Osteoblast (primary cell): ENCODE results near the gene KERA. TPM values are rescaled to one million over a fixed set of nuclear protein-coding genes. Genes with fewer than 3 reads are reported as not detected.
A peak's percentile ranks its signal among the peaks of the same experiment; 100 is the strongest.

ENCODE experiments used
- DNase-seq: peaks from one replicate; pipeline ENCODE4 v3.0.0; 2011; ENCODE audit warnings: low spot score, mixed read lengths; ENCODE audit not compliant: insufficient read length; ENCODE audit errors: missing footprints
- H2AFZ ChIP-seq: 2 replicates; pipeline ENCODE4 v1.6.0; 2011; ENCODE audit warnings: mild to moderate bottlenecking, low read length
- H3K27ac ChIP-seq: 2 replicates; pipeline ENCODE4 v1.5.1; 2011; ENCODE audit warnings: mild to moderate bottlenecking, low read depth, low read length, moderate library complexity
- H3K27me3 ChIP-seq: 2 replicates; pipeline ENCODE4 v1.6.0; 2012; ENCODE audit warnings: mild to moderate bottlenecking, control low read depth, inconsistent platforms, low read length, moderate library complexity; ENCODE audit not compliant: insufficient read depth
- H3K36me3 ChIP-seq: 2 replicates; pipeline ENCODE4 v1.5.1; 2011; ENCODE audit warnings: mild to moderate bottlenecking, low read length, control low read depth, moderate library complexity; ENCODE audit not compliant: insufficient read depth
- H3K4me1 ChIP-seq: 2 replicates; pipeline ENCODE4 v1.5.1; 2011; ENCODE audit warnings: mild to moderate bottlenecking, low read length, control low read depth, moderate library complexity; ENCODE audit not compliant: insufficient read depth
- H3K4me2 ChIP-seq: 2 replicates; pipeline ENCODE4 v1.6.0; 2011; ENCODE audit warnings: mild to moderate bottlenecking, low read length; ENCODE audit not compliant: insufficient read depth
- H3K4me3 ChIP-seq: fragments of 200-600 bp; sonication (generic); 3 replicates; pipeline ENCODE4 v1.5.1; 2012; ENCODE audit warnings: mild to moderate bottlenecking, low read length, inconsistent platforms; ENCODE audit not compliant: insufficient read depth
- H3K79me2 ChIP-seq: 2 replicates; pipeline ENCODE4 v1.6.0; 2012; ENCODE audit warnings: mild to moderate bottlenecking, low read length, control low read depth, inconsistent platforms; ENCODE audit not compliant: insufficient read depth
- H3K9me3 ChIP-seq: 2 replicates; pipeline ENCODE4 v1.5.1; 2011; ENCODE audit warnings: low read depth, low read length, control low read depth
- H4K20me1 ChIP-seq: 2 replicates; pipeline ENCODE4 v1.6.0; 2012; ENCODE audit warnings: mild to moderate bottlenecking, low read length, control low read depth; ENCODE audit not compliant: insufficient read depth
- total RNA-seq: library from RNA; depleted of rRNA; stranded (reverse); fragments of >200 nt; gene quantifications from 2 replicates; pipeline ENCODE4 v1.2.3, GENCODE V29; 2012
- TF ChIP-seq, protein P1 (sequence below): IDR thresholded peaks from 2 replicates; pipeline ENCODE4 v1.5.1; 2011; ENCODE audit warnings: mild to moderate bottlenecking, low read depth, low read length, moderate library complexity; ENCODE audit errors: extremely low read depth

Gene KERA
- total RNA-seq, 1 donor: not detected

DNA sequence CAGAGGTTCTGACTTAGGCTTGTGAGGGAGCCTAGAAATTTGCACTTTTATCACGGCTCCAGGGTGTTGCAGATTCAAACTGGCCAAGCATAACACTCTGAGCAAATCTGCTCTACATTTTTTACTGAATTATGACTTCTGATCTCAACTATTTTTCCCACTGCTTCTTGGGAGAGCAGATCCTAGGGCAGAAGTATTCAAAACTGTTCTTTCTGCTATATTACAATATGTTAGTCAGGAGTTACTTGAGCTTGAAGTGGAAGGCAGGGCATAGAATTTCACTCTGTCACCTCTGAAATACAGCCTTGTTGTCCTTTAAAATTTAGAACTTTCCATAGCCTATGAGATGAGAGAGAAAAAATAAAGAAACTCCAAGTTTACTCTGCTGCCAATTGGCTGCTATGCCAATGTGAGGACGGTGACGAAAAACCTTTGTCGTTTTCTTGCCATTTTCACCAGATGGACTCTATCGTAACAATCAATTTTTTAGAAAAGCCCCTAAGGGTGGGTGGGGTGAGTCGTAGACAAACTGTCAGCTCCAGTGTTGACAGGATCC is 16.4 kb upstream of the KERA start:
- no peaks in the 10 kb centered on the region for H3K4me1 ChIP-seq
- H4K20me1 ChIP-seq: no peaks in the 10 kb centered on the region
- TF ChIP-seq, protein P1, sequence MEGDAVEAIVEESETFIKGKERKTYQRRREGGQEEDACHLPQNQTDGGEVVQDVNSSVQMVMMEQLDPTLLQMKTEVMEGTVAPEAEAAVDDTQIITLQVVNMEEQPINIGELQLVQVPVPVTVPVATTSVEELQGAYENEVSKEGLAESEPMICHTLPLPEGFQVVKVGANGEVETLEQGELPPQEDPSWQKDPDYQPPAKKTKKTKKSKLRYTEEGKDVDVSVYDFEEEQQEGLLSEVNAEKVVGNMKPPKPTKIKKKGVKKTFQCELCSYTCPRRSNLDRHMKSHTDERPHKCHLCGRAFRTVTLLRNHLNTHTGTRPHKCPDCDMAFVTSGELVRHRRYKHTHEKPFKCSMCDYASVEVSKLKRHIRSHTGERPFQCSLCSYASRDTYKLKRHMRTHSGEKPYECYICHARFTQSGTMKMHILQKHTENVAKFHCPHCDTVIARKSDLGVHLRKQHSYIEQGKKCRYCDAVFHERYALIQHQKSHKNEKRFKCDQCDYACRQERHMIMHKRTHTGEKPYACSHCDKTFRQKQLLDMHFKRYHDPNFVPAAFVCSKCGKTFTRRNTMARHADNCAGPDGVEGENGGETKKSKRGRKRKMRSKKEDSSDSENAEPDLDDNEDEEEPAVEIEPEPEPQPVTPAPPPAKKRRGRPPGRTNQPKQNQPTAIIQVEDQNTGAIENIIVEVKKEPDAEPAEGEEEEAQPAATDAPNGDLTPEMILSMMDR: no peak
- peak; percentile 35 for DNase-seq
- H3K79me2 ChIP-seq: no peaks in the 10 kb centered on the region
- H3K27me3 ChIP-seq: no peaks in the 10 kb centered on the region
- H3K27ac ChIP-seq: no peak overlapping the region
- H3K9me3 ChIP-seq: no peaks in the 10 kb centered on the region
- H2AFZ ChIP-seq: no peak overlapping the region
- H3K4me2 ChIP-seq: peak overlapping the region; percentile 14
- no peak overlapping the region for H3K4me3 ChIP-seq
- no peaks in the 10 kb centered on the region for H3K36me3 ChIP-seq

GRCh38 chr12:91073426-91073825 is 15.6 kb upstream of the KERA start:
- no peak overlapping the region for H3K27ac ChIP-seq
- no peak overlapping the region for H3K4me3 ChIP-seq
- no peak overlapping the region for H3K4me2 ChIP-seq
- TF ChIP-seq, protein P1: no peak
- no peaks in the 10 kb centered on the region for H4K20me1 ChIP-seq
- H3K4me1 ChIP-seq: no peaks in the 10 kb centered on the region
- no peak for DNase-seq
- no peaks in the 10 kb centered on the region for H3K27me3 ChIP-seq
- no peaks in the 10 kb centered on the region for H3K79me2 ChIP-seq
- no peaks in the 10 kb centered on the region for H3K9me3 ChIP-seq
- no peaks in the 10 kb centered on the region for H3K36me3 ChIP-seq
- H2AFZ ChIP-seq: no peak overlapping the region

- Histone ChIP-seq H3K4me3 (no peak overlapping the region), H3K27me3 (no peaks in the 10 kb centered on the region), H3K27ac (no peak overlapping the region), H3K4me2 (no peak overlapping the region), H2AFZ (no peak overlapping the region), H3K4me1 (no peaks in the 10 kb centered on the region), H3K36me3 (no peaks in the 10 kb centered on the region), H4K20me1 (no peaks in the 10 kb centered on the region), H3K9me3 (no peaks in the 10 kb centered on the region), H3K79me2 (no peaks in the 10 kb centered on the region)
- DNase-seq: peak; percentile 21
- TF ChIP-seq, protein P1: no peak
Measured at GRCh38 chr12:91072931-91073330, 15.1 kb upstream of the KERA start.

DNA sequence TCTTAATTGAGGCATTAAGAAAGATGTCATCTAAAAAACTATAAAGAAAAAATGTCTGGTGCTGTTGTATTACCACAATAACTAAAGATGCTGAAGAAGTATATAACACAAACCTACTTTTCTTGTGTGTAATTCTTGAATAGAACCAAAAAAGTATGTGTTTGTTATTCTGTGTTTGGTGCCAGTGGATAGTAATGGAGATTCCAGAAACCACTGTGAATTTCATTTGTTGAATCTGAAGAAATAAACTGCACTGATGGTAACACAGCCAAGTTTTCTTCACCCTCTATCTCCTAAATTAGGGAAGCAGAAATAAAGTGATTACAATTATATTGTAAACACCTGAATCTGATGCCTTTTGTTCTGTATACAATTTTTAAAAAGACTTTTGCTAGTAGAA is 13.1 kb upstream of the KERA start:
- no peaks in the 10 kb centered on the region for H3K27me3 ChIP-seq
- no peak for DNase-seq
- H4K20me1 ChIP-seq: no peaks in the 10 kb centered on the region
- H3K79me2 ChIP-seq: no peaks in the 10 kb centered on the region
- no peak overlapping the region for H3K27ac ChIP-seq
- no peaks in the 10 kb centered on the region for H3K9me3 ChIP-seq
- no peaks in the 10 kb centered on the region for H3K36me3 ChIP-seq
- no peaks in the 10 kb centered on the region for H3K4me1 ChIP-seq
- no peak overlapping the region for H3K4me3 ChIP-seq
- H2AFZ ChIP-seq: no peak overlapping the region
- no peak overlapping the region for H3K4me2 ChIP-seq
- TF ChIP-seq, protein P1: no peak
